Smooth muscle cell (in vitro differentiated cells): ENCODE measurements around the gene KLHL6. TPM values are rescaled to one million over a fixed set of nuclear protein-coding genes. Genes with fewer than 3 reads are reported as not detected.

Source experiments
- DNase-seq: peaks from one replicate; lab custom pipeline; 2025; ENCODE audit not compliant: unreplicated experiment; lab: John Stamatoyannopoulos, UW
- H2AFZ ChIP-seq: fragments of 200-600 bp; sonication (generic); 2 replicates; pipeline ENCODE4 v1.6.0; 2016; ENCODE audit warnings: antibody characterized with exemption, low read depth, mild to moderate bottlenecking
- H3F3A ChIP-seq: fragments of 200-600 bp; sonication (generic); 2 replicates; pipeline ENCODE4 v1.6.0; 2017; ENCODE audit warnings: antibody characterized with exemption, low read depth
- H3K27ac ChIP-seq: fragments of 200-600 bp; sonication (generic); 2 replicates; pipeline ENCODE4 v1.5.1; 2016; ENCODE audit warnings: low read depth, mild to moderate bottlenecking
- H3K27me3 ChIP-seq: fragments of 200-600 bp; sonication (generic); 2 replicates; pipeline ENCODE4 v1.6.1; 2016; ENCODE audit warnings: low read depth, mild to moderate bottlenecking
- H3K36me3 ChIP-seq: fragments of 200-600 bp; sonication (generic); 2 replicates; pipeline ENCODE4 v1.5.1; 2016; ENCODE audit warnings: low read depth
- H3K4me1 ChIP-seq: fragments of 200-600 bp; sonication (generic); 2 replicates; pipeline ENCODE4 v1.5.1; 2016; ENCODE audit warnings: low read depth
- H3K4me2 ChIP-seq: fragments of 200-600 bp; sonication (generic); 2 replicates; pipeline ENCODE4 v1.6.0; 2016; ENCODE audit warnings: mild to moderate bottlenecking
- H3K4me3 ChIP-seq: fragments of 200-600 bp; sonication (generic); 2 replicates; pipeline ENCODE4 v1.5.1; 2016; ENCODE audit warnings: mild to moderate bottlenecking
- H3K79me2 ChIP-seq: fragments of 200-600 bp; sonication (generic); 2 replicates; pipeline ENCODE4 v1.6.0; 2016; ENCODE audit warnings: low read depth, mild to moderate bottlenecking
- H3K9ac ChIP-seq: fragments of 200-600 bp; sonication (generic); 2 replicates; pipeline ENCODE4 v1.6.0; 2016; ENCODE audit warnings: low read depth
- H3K9me3 ChIP-seq: fragments of 200-600 bp; sonication (generic); replicated peaks from 2 replicates; pipeline ENCODE4 v1.5.1; 2016; ENCODE audit warnings: low read depth
- H4K20me1 ChIP-seq: fragments of 200-600 bp; sonication (generic); 2 replicates; pipeline ENCODE4 v1.6.0; 2016; ENCODE audit warnings: low read depth
- CTCF ChIP-seq: fragments of 200-600 bp; sonication (generic); IDR thresholded peaks from 2 replicates; pipeline ENCODE4 v1.5.1; 2017; ENCODE audit warnings: borderline replicate concordance, mild to moderate bottlenecking, antibody characterized with exemption; ENCODE audit not compliant: insufficient read depth, poor library complexity, severe bottlenecking
- WGBS: methylation state at CpG from one replicate; pipeline ENCODE4 v1.1.7; 2016; ENCODE audit warnings: low lambda C conversion rate; 5-methylcytosine and 5-hydroxymethylcytosine counted together
- polyA plus RNA-seq: library from polyadenylated mRNA; unstranded; fragments of >200 nt; fragmentation: Nextera tagmentation; extraction: Ambion mirVana; gene quantifications from 2 replicates; pipeline ENCODE4 v1.2.1, GENCODE V29; 2016
- total RNA-seq: library from RNA; depleted of rRNA; stranded (reverse); fragments of >200 nt; gene quantifications from 2 replicates; pipeline ENCODE4 v1.2.3, GENCODE V29; 2014

KLHL6 gene
- total and polyA plus RNA-seq, 2 experiments from 2014 or later = 0.22 TPM; not detected in 1

- Histone ChIP-seq H3K79me2 (no peaks in the 10 kb centered on the region), H3K27ac (no peak overlapping the region), H4K20me1 (no peaks in the 10 kb centered on the region), H3K9me3 (no peaks in the 10 kb centered on the region), H3K27me3 (no peaks in the 10 kb centered on the region), H3K4me2 (no peak overlapping the region), H3K4me3 (no peak overlapping the region), H3F3A (no peaks in the 10 kb centered on the region), H3K9ac (no peak overlapping the region), H2AFZ (no peak overlapping the region), H3K36me3 (no peaks in the 10 kb centered on the region), H3K4me1 (no peaks in the 10 kb centered on the region)
- TF ChIP-seq CTCF = no peak
- DNase-seq = no peak
- 94% methylated on average over 5 of the region's 5 CpGs for WGBS
Measured at GRCh38 chr3:183564046-183564445, 8.5 kb upstream of the KLHL6 start.

- no peak overlapping the region for H3K9ac ChIP-seq
- H3K36me3 ChIP-seq = no peaks in the 10 kb centered on the region
- WGBS = 94% methylated on average over 2 of the region's 2 CpGs
- H2AFZ ChIP-seq = no peak overlapping the region
- H3K9me3 ChIP-seq = no peaks in the 10 kb centered on the region
- H3K27ac ChIP-seq = no peak overlapping the region
- no peaks in the 10 kb centered on the region for H3F3A ChIP-seq
- no peaks in the 10 kb centered on the region for H3K27me3 ChIP-seq
- TF ChIP-seq CTCF = no peak
- no peak overlapping the region for H3K4me3 ChIP-seq
- H4K20me1 ChIP-seq = no peaks in the 10 kb centered on the region
- no peaks in the 10 kb centered on the region for H3K79me2 ChIP-seq
- no peaks in the 10 kb centered on the region for H3K4me1 ChIP-seq
- H3K4me2 ChIP-seq = no peak overlapping the region
- DNase-seq = no peak
Measured at GRCh38 chr3:183563536-183563874, 8.0 kb upstream of the KLHL6 start.

GRCh38 chr3:183560607-183561006, 5.1 kb upstream of the KLHL6 start:
- Histone ChIP-seq H3K79me2 (no peaks in the 10 kb centered on the region), H3K4me3 (no peak overlapping the region), H2AFZ (peak overlapping the region; percentile 49), H3K36me3 (no peaks in the 10 kb centered on the region), H3F3A (no peaks in the 10 kb centered on the region), H3K27ac (no peak overlapping the region), H4K20me1 (no peaks in the 10 kb centered on the region), H3K9ac (no peak overlapping the region), H3K4me1 (no peaks in the 10 kb centered on the region), H3K9me3 (no peaks in the 10 kb centered on the region), H3K27me3 (no peaks in the 10 kb centered on the region), H3K4me2 (no peak overlapping the region)
- WGBS = 87% methylated on average over 9 of the region's 9 CpGs
- DNase-seq = no peak
- peak; percentile 16 for TF ChIP-seq CTCF

- DNase-seq = no peak
- H3K9ac ChIP-seq = no peak overlapping the region
- H2AFZ ChIP-seq = no peak overlapping the region
- WGBS = 89% methylated on average over 8 of the region's 8 CpGs
- no peaks in the 10 kb centered on the region for H3K9me3 ChIP-seq
- H3K4me3 ChIP-seq = no peak overlapping the region
- H3F3A ChIP-seq = no peaks in the 10 kb centered on the region
- no peak for TF ChIP-seq CTCF
- no peaks in the 10 kb centered on the region for H3K79me2 ChIP-seq
- H3K4me2 ChIP-seq = no peak overlapping the region
- no peaks in the 10 kb centered on the region for H3K27me3 ChIP-seq
- H4K20me1 ChIP-seq = no peaks in the 10 kb centered on the region
- H3K36me3 ChIP-seq = no peaks in the 10 kb centered on the region
- no peak overlapping the region for H3K27ac ChIP-seq
- H3K4me1 ChIP-seq = no peaks in the 10 kb centered on the region
Measured at GRCh38 chr3:183558495-183558894, 3.0 kb upstream of the KLHL6 start.
